ENCODE measurements around the gene ST7. TPM values are rescaled to one million over a fixed set of nuclear protein-coding genes. Genes with fewer than 3 reads are reported as not detected.

Gene ST7
- total and polyA plus RNA-seq, 2 experiments from 2014 or later = 9.9 to 18.3 TPM

- Histone ChIP-seq H3F3A (replicated peaks; ENCODE audit: low read depth) (no peaks in the 10 kb centered on the region), H3K79me2 (replicated peaks; ENCODE audit: insufficient read depth) (0 out of 2 replicates have a peak, but pooled peaks cover 4% of the 10 kb centered on the region), H3K27me3 (ENCODE audit: insufficient read depth) (no peaks in the 10 kb centered on the region), H3K4me3 (no peak overlapping the region), H4K20me1 (replicated peaks; ENCODE audit: insufficient read depth) (no peaks in the 10 kb centered on the region), H3K9me2 (ENCODE audit: insufficient read depth) (no peaks in the 10 kb centered on the region), H3K27ac (ENCODE audit: low read depth) (no peak overlapping the region), H3K4me2 (no peak overlapping the region), H3K4me1 (ENCODE audit: insufficient read depth) (peaks cover 5% of the 10 kb centered on the region; the same call in 1 of the 2 replicates), H2AFZ (no peak overlapping the region), H3K36me3 (ENCODE audit: insufficient read depth) (no peaks in the 10 kb centered on the region)
- Mint-ChIP-seq H3K9me3 (no peaks in the 10 kb centered on the region), H3K4me3 (no peak overlapping the region), H3K36me3 (ENCODE audit: low read depth) (no peaks in the 10 kb centered on the region), H3K27me3 (ENCODE audit: insufficient read depth, low read depth, poor library complexity) (no peaks in the 10 kb centered on the region), H3K27ac (no peak overlapping the region), H3K4me1 (peaks cover 10% of the 10 kb centered on the region; the same call in 2 of the 3 replicates)
- DNase-seq (ENCODE audit: low spot score) (no peak), ATAC-seq (no peak)
- TF ChIP-seq STAT1 (IDR thresholded peaks at IDR 0.05; ENCODE audit: unreplicated experiment) (no peak), ZNF114 (CRISPR knock-in tag; IDR thresholded peaks at IDR 0.05) (no peak), POLR2AphosphoS5 (IDR thresholded peaks at IDR 0.05; ENCODE audit: low read depth) (no peak), ZNF462 (CRISPR knock-in tag; IDR thresholded peaks at IDR 0.05) (no peak), JUNB (IDR thresholded peaks at IDR 0.05; ENCODE audit: unreplicated experiment) (no peak), CTCF (conservative IDR thresholded peaks at IDR 0.05; ENCODE audit: low read depth in 2 of 2) (no peak), CREB1 (CRISPR knock-in tag; IDR thresholded peaks at IDR 0.05; ENCODE audit: low read depth) (no peak), ZNF331 (CRISPR knock-in tag; IDR thresholded peaks at IDR 0.05; ENCODE audit: low read depth) (no peak), EZH2phosphoT487 (IDR thresholded peaks at IDR 0.05; ENCODE audit: unreplicated experiment) (no peak), EZH2 (IDR thresholded peaks at IDR 0.05; ENCODE audit: low read depth, unreplicated experiment) (no peak), NANOG (IDR thresholded peaks at IDR 0.05; ENCODE audit: borderline replicate concordance) (no peak), ETS1 (IDR thresholded peaks at IDR 0.05) (no peak)
- TF ChIP-seq, protein P1, sequence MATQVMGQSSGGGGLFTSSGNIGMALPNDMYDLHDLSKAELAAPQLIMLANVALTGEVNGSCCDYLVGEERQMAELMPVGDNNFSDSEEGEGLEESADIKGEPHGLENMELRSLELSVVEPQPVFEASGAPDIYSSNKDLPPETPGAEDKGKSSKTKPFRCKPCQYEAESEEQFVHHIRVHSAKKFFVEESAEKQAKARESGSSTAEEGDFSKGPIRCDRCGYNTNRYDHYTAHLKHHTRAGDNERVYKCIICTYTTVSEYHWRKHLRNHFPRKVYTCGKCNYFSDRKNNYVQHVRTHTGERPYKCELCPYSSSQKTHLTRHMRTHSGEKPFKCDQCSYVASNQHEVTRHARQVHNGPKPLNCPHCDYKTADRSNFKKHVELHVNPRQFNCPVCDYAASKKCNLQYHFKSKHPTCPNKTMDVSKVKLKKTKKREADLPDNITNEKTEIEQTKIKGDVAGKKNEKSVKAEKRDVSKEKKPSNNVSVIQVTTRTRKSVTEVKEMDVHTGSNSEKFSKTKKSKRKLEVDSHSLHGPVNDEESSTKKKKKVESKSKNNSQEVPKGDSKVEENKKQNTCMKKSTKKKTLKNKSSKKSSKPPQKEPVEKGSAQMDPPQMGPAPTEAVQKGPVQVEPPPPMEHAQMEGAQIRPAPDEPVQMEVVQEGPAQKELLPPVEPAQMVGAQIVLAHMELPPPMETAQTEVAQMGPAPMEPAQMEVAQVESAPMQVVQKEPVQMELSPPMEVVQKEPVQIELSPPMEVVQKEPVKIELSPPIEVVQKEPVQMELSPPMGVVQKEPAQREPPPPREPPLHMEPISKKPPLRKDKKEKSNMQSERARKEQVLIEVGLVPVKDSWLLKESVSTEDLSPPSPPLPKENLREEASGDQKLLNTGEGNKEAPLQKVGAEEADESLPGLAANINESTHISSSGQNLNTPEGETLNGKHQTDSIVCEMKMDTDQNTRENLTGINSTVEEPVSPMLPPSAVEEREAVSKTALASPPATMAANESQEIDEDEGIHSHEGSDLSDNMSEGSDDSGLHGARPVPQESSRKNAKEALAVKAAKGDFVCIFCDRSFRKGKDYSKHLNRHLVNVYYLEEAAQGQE (IDR thresholded peaks at IDR 0.05; ENCODE audit: unreplicated experiment) = no peak
These were observed 132.6 kb downstream of the ST7 start for GRCh38 chr7:117085769-117086463.
